ENCODE results near the gene ADAMTS9. TPM values are rescaled to one million over a fixed set of nuclear protein-coding genes. Genes with fewer than 3 reads are reported as not detected.

ADAMTS9 gene
- polyA plus RNA-seq, 1 experiment = 1.1 TPM

DNA sequence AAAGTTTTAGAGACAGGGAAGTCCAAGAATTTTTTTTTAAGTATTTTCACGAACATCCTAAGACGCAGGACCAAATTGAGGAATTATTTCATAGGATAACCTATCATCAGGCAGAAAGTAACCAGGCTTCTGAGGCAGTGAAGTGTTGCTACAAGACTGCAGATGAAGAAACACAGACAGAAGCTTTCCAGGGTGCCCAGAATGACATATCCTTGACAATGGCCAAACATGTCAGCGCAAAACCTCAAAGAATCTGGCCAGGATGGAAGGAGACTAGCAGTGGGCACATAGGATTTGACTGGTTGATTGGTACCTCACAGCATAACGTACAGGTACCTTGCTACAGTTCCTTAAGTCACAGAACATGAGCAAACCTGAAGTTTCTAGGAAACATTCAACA is 7.5 kb downstream of the ADAMTS9 start:
- TF ChIP-seq, protein P1, sequence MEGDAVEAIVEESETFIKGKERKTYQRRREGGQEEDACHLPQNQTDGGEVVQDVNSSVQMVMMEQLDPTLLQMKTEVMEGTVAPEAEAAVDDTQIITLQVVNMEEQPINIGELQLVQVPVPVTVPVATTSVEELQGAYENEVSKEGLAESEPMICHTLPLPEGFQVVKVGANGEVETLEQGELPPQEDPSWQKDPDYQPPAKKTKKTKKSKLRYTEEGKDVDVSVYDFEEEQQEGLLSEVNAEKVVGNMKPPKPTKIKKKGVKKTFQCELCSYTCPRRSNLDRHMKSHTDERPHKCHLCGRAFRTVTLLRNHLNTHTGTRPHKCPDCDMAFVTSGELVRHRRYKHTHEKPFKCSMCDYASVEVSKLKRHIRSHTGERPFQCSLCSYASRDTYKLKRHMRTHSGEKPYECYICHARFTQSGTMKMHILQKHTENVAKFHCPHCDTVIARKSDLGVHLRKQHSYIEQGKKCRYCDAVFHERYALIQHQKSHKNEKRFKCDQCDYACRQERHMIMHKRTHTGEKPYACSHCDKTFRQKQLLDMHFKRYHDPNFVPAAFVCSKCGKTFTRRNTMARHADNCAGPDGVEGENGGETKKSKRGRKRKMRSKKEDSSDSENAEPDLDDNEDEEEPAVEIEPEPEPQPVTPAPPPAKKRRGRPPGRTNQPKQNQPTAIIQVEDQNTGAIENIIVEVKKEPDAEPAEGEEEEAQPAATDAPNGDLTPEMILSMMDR (IDR thresholded peaks at IDR 0.05; ENCODE audit: low read depth, low read length) = no peak
- Histone ChIP-seq H3K27me3 (ENCODE audit: control insufficient read depth, insufficient read depth, low read length) (peaks cover 10% of the 10 kb centered on the region), H3K4me3 (ENCODE audit: low read depth, low read length) (no peak overlapping the region), H3K9me3 (ENCODE audit: control insufficient read depth, insufficient read depth, low read length) (no peaks in the 10 kb centered on the region), H3K27ac (ENCODE audit: low read depth, low read length) (no peak overlapping the region)
- DNase-seq (ENCODE audit: low read depth, low spot score) = no peak
- POLR2A ChIA-PET = no interaction called here
- CTCF ChIA-PET = no interaction called here

DNA sequence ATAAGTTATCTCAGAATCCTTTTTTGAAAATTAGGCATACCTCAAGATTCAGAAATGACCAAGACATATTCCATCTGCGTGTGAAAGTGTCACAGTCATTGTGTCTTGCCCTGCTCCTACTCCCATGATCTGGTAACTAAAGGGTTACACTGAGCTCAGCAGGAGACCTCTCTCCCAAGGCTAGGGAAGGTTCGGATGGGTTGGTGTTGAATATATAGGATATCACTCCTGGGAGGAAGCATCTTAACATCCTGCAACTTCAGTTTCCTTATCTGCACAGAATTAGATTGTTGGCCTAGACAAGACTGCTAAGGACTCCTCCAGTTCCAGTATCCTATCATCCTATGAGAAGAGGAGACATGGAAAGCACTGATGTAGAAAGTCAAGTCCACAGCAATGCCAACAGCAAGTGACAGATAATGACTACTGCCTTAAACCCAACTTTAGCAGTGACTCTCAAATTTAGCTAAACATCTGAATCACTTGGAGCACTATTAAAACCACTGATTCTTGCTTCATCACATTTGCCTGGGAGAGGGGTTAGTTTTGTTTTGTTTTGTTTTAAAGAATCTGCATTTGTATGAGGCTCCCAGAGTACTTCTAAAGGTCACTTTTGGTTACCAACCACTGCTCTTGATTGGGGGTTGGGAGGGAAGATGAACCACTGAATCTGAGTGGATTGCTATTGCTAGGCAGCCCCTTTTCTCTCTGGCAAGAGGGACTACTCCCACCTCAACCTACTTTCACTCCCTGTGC is 9.7 kb downstream of the ADAMTS9 start:
- DNase-seq (ENCODE audit: low read depth, low spot score) = no peak
- CTCF ChIA-PET = no interaction called here

DNA sequence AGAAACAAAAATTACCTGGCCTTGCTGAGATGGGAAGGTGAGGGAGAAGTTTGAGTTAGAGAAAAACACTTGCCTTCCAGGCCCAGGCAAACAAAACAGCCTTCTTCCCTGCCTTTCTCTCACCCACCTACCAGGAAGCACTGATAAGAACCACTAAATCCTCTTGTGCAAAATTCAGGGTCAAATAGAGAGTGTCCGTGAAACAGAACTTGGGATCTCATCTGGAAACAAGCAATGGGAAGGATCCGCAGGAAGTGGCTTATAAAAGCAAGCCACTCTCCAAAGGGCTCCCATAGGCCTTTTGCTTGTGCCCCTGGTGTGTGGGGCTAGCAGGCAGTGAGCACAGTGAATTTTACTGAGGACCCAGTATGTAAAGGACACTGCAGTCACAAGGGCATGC is 11.0 kb downstream of the ADAMTS9 start:
- ChIA-PET POLR2A (no interaction called here), CTCF (no interaction called here)

More for the DNA sequence above, 9.7 kb downstream of the ADAMTS9 start:
- Histone ChIP-seq H3K27me3 (ENCODE audit: control insufficient read depth, insufficient read depth, low read length) (no peaks in the 10 kb centered on the region), H3K27ac (ENCODE audit: low read depth, low read length) (no peak overlapping the region), H3K4me3 (ENCODE audit: low read depth, low read length) (no peak overlapping the region), H3K9me3 (ENCODE audit: control insufficient read depth, insufficient read depth, low read length) (no peaks in the 10 kb centered on the region)
- TF ChIP-seq, protein P1 (IDR thresholded peaks at IDR 0.05; ENCODE audit: low read depth, low read length) = no peak
- POLR2A ChIA-PET = no interaction called here

DNA sequence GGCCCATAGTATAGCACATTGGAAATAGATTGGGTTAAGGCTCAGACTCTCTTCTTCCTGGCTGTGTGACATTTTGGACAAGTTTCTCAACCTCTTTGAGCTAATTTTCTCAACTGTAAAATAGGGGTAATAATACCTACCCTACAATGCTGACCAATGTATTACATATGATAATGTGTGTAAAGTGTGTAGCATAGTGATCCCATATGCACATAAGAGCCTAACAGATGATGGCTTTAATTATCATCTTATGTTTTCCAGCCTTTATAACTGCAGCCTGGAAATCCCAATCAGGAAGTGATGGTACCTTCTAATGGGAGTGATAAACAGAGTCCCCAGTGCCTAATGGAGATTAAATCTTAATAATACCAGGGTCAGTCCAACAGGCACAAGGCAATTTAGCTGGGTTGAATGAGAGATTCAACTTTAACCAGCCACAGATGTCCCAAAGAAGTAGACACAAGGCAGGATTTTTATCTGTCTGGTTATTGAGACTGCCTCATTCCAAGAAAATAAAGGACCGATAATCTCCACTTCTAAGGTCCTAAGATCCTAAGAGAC is 12.0 kb downstream of the ADAMTS9 start:
- Histone ChIP-seq H3K9me3 (ENCODE audit: control insufficient read depth, insufficient read depth, low read length) (no peaks in the 10 kb centered on the region), H3K27ac (ENCODE audit: low read depth, low read length) (no peak overlapping the region), H3K4me3 (ENCODE audit: low read depth, low read length) (no peak overlapping the region), H3K27me3 (ENCODE audit: control insufficient read depth, insufficient read depth, low read length) (no peaks in the 10 kb centered on the region)
- DNase-seq (ENCODE audit: low read depth, low spot score) = no peak
- POLR2A ChIA-PET = no interaction called here
- TF ChIP-seq, protein P1 (IDR thresholded peaks at IDR 0.05; ENCODE audit: low read depth, low read length) = no peak
- CTCF ChIA-PET = no interaction called here

More for the DNA sequence above, 11.0 kb downstream of the ADAMTS9 start:
- Histone ChIP-seq H3K27ac (ENCODE audit: low read depth, low read length) (no peak overlapping the region), H3K9me3 (ENCODE audit: control insufficient read depth, insufficient read depth, low read length) (no peaks in the 10 kb centered on the region), H3K27me3 (ENCODE audit: control insufficient read depth, insufficient read depth, low read length) (no peaks in the 10 kb centered on the region), H3K4me3 (ENCODE audit: low read depth, low read length) (no peak overlapping the region)
- no peak for DNase-seq (ENCODE audit: low read depth, low spot score)
- TF ChIP-seq, protein P1 (IDR thresholded peaks at IDR 0.05; ENCODE audit: low read depth, low read length) = no peak

DNA sequence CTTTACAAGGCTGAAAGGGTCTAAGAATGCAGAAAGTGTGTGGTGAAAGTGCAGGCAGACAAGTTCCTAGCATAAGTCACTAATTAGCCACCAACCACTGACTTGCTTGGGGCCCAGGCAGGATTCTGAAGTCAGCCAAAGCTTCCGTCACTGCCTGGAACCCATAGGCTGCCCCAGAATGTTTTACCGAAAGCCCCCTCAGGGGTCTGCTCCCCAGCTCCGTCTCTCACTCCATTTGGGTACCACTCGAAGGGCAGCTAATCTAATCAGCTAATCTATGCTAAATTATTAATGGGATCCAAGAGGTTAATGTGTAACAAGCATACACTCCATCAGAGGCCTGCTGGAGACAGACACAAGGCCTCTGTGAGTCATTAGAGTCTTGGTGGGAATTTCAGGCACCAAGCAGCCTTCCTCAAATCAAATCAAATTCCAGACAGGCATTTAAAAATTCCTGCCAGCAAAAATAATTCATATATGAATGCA is 13.2 kb downstream of the ADAMTS9 start:
- no peak for DNase-seq (ENCODE audit: low read depth, low spot score)
- no peaks in the 10 kb centered on the region for H3K9me3 ChIP-seq (ENCODE audit: control insufficient read depth, insufficient read depth, low read length)
- no peaks in the 10 kb centered on the region for H3K27me3 ChIP-seq (ENCODE audit: control insufficient read depth, insufficient read depth, low read length)
- H3K27ac ChIP-seq (ENCODE audit: low read depth, low read length) = no peak overlapping the region
- TF ChIP-seq, protein P1 (IDR thresholded peaks at IDR 0.05; ENCODE audit: low read depth, low read length) = no peak
- CTCF ChIA-PET = no interaction called here
- POLR2A ChIA-PET = no interaction called here
- no peak overlapping the region for H3K4me3 ChIP-seq (ENCODE audit: low read depth, low read length)

Measured in AG04450 (cell line).